AG04450 (cell line): Measurements from ENCODE around the gene TP53. TPM values are rescaled to one million over a fixed set of nuclear protein-coding genes. Genes with fewer than 3 reads are reported as not detected.

Experiments used
- CTCF ChIA-PET: fragments of 300-600, 350-600 bp; formaldehyde crosslinking; extraction: SDS; loops from one replicate; lab custom pipeline; 2022; ENCODE audit warnings: antibody characterized with exemption, inconsistent platforms; lab: Charles Lee
- POLR2A ChIA-PET: fragments of 350-600 bp; formaldehyde crosslinking; extraction: SDS; loops from one replicate; lab custom pipeline; 2021; ENCODE audit warnings: antibody characterized with exemption, inconsistent platforms; lab: Yijun Ruan, JAX
- DNase-seq: peaks from one replicate; pipeline ENCODE4 v3.0.0-alpha.2; 2011; ENCODE audit warnings: low read depth, low spot score
- H3K27ac ChIP-seq: one replicate; pipeline ENCODE4 v1.5.1; 2012; ENCODE audit warnings: low read depth, low read length, control low read depth
- H3K27me3 ChIP-seq: one replicate; pipeline ENCODE4 v1.6.0; 2012; ENCODE audit warnings: low read length; ENCODE audit not compliant: control insufficient read depth, insufficient read depth
- H3K4me3 ChIP-seq: 2 replicates; pipeline ENCODE4 v1.5.1; 2011; ENCODE audit warnings: mild to moderate bottlenecking, low read depth, low read length, control low read depth
- H3K9me3 ChIP-seq: 2 replicates; pipeline ENCODE4 v1.5.1; 2012; ENCODE audit warnings: low read length; ENCODE audit not compliant: control insufficient read depth, insufficient read depth
- polyA plus RNA-seq: library from polyadenylated mRNA; depleted of rRNA; stranded (reverse); fragments of >200 nt; gene quantifications from 2 replicates; pipeline ENCODE4 v1.2.3, GENCODE V29; 2011
- TF ChIP-seq, protein P1 (sequence below): IDR thresholded peaks from 2 replicates; pipeline ENCODE4 v1.5.1; 2011; ENCODE audit warnings: low read depth, low read length, control low read depth, inconsistent platforms

Gene TP53
- polyA plus RNA-seq, 1 experiment, result 40.7 TPM

GRCh38 chr17:7676533-7676932 is 10.8 kb downstream of the TP53 start:
- CTCF ChIA-PET, result interaction anchor here (1.0 to 3.0 kb wide), 2 partner anchors 11 to 61 kb away, joined by 4 to 12 read pairs; partner anchors contain the start of gene TP53

GRCh38 chr17:7674934-7675333 is 12.4 kb downstream of the TP53 start:
- Histone ChIP-seq H3K9me3 (peaks cover 19% of the 10 kb centered on the region), H3K27ac (no peak overlapping the region), H3K4me3 (no peak overlapping the region), H3K27me3 (no peaks in the 10 kb centered on the region)
- TF ChIP-seq, protein P1, sequence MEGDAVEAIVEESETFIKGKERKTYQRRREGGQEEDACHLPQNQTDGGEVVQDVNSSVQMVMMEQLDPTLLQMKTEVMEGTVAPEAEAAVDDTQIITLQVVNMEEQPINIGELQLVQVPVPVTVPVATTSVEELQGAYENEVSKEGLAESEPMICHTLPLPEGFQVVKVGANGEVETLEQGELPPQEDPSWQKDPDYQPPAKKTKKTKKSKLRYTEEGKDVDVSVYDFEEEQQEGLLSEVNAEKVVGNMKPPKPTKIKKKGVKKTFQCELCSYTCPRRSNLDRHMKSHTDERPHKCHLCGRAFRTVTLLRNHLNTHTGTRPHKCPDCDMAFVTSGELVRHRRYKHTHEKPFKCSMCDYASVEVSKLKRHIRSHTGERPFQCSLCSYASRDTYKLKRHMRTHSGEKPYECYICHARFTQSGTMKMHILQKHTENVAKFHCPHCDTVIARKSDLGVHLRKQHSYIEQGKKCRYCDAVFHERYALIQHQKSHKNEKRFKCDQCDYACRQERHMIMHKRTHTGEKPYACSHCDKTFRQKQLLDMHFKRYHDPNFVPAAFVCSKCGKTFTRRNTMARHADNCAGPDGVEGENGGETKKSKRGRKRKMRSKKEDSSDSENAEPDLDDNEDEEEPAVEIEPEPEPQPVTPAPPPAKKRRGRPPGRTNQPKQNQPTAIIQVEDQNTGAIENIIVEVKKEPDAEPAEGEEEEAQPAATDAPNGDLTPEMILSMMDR, result no peak
- no peak for DNase-seq
- POLR2A ChIA-PET, result no interaction called here
- CTCF ChIA-PET, result interaction anchor here (1.0 to 3.0 kb wide), 2 partner anchors 12 to 115 kb away, joined by 3 to 12 read pairs; partner anchors contain the start of gene TP53

More at GRCh38 chr17:7676533-7676932, 10.8 kb downstream of the TP53 start:
- POLR2A ChIA-PET, result interaction anchor here (0.7 kb wide), 1 partner anchor 98 kb away, joined by 3 read pairs; no protein-coding TSS in a partner anchor
- TF ChIP-seq, protein P1, result no peak
- Histone ChIP-seq H3K9me3 (peaks cover 19% of the 10 kb centered on the region), H3K4me3 (no peak overlapping the region), H3K27ac (no peak overlapping the region), H3K27me3 (no peaks in the 10 kb centered on the region)
- DNase-seq, result no peak

DNA sequence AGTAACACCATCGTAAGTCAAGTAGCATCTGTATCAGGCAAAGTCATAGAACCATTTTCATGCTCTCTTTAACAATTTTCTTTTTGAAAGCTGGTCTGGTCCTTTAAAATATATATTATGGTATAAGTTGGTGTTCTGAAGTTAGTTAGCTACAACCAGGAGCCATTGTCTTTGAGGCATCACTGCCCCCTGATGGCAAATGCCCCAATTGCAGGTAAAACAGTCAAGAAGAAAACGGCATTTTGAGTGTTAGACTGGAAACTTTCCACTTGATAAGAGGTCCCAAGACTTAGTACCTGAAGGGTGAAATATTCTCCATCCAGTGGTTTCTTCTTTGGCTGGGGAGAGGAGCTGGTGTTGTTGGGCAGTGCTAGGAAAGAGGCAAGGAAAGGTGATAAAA is 14.1 kb downstream of the TP53 start:
- POLR2A ChIA-PET, result no interaction called here
- Histone ChIP-seq H3K27me3 (no peaks in the 10 kb centered on the region), H3K27ac (no peak overlapping the region), H3K4me3 (no peak overlapping the region), H3K9me3 (peaks cover 19% of the 10 kb centered on the region)
- TF ChIP-seq, protein P1, result peak; percentile 48
- CTCF ChIA-PET, result interaction anchor here (0.6 to 2.6 kb wide), 5 partner anchors 15 to 312 kb away, joined by 3 to 29 read pairs (median 5); partner anchors contain the start of genes FXR2, TP53 and WRAP53
- no peak for DNase-seq

DNA sequence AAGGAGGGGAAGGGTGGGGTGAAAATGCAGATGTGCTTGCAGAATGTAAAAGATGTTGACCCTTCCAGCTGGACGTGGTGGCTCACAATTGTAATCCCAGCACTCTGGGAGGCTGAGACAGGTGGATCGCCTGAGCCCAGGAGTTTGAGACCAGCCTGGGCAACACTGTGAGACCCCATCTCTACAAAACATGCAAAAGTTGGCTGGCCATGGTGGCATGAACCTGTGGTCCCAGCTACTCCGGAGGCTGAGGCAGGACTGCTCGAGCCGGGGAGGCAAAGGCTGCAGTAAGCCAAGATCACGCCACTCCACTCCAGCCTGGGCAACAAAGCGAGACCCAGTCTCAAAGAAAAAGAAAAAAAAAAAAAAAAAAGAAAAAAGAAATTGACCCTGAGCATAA is 18.8 kb downstream of the TP53 start:
- CTCF ChIA-PET, result no interaction called here
- Histone ChIP-seq H3K9me3 (peaks cover 2% of the 10 kb centered on the region), H3K27ac (no peak overlapping the region), H3K4me3 (no peak overlapping the region), H3K27me3 (no peaks in the 10 kb centered on the region)
- no peak for DNase-seq
- TF ChIP-seq, protein P1, result no peak
- POLR2A ChIA-PET, result no interaction called here

- no peak for DNase-seq
- TF ChIP-seq, protein P1, result no peak
- Histone ChIP-seq H3K27me3 (no peaks in the 10 kb centered on the region), H3K27ac (no peak overlapping the region), H3K4me3 (no peak overlapping the region), H3K9me3 (no peaks in the 10 kb centered on the region)
- ChIA-PET POLR2A (interaction anchor here (0.6 to 1.0 kb wide), 2 partner anchors 18 to 21 kb away, joined by 3 read pairs; partner anchors contain the start of gene WRAP53), CTCF (interaction anchor here (0.5 to 1.8 kb wide), 3 partner anchors 17 to 79 kb away, joined by 3 to 5 read pairs (median 3); partner anchors contain the start of gene FXR2)
Measured at GRCh38 chr17:7667656-7668406, 19.5 kb downstream of the TP53 start.
